GM23338 (cell line): Measurements from ENCODE around the gene TSSC4. TPM values are rescaled to one million over a fixed set of nuclear protein-coding genes. Genes with fewer than 3 reads are reported as not detected.

ENCODE experiments used
- ATAC-seq: fragments of 200-7000 bp; cut with Tn5 transposase; 3 replicates; pipeline ENCODE4 v1.9.1; 2020
- DNase-seq: peaks from one replicate; pipeline ENCODE4 v3.0.0-alpha.2; 2015; ENCODE audit warnings: low spot score
- H2AFZ ChIP-seq: fragments of 200-600 bp; sonication (generic); 2 replicates; pipeline ENCODE4 v1.8.0; 2016; ENCODE audit warnings: antibody characterized with exemption, mild to moderate bottlenecking, moderate library complexity
- H3F3A ChIP-seq: fragments of 200-600 bp; sonication (generic); replicated peaks from 2 replicates; pipeline ENCODE4 v1.8.0; 2017; ENCODE audit warnings: antibody characterized with exemption, mixed run types, low read depth
- H3K27ac ChIP-seq: fragments of 200-600 bp; sonication (generic); 2 replicates; pipeline ENCODE4 v1.6.1; 2016; ENCODE audit warnings: low read depth
- H3K27me3 ChIP-seq: fragments of 200-600 bp; sonication (generic); 2 replicates; pipeline ENCODE4 v1.8.0; 2016; ENCODE audit warnings: mild to moderate bottlenecking, mixed run types, moderate library complexity; ENCODE audit not compliant: insufficient read depth
- H3K36me3 ChIP-seq: fragments of 200-600 bp; sonication (generic); 2 replicates; pipeline ENCODE4 v1.8.0; 2016; ENCODE audit warnings: mild to moderate bottlenecking; ENCODE audit not compliant: insufficient read depth
- H3K4me1 ChIP-seq: fragments of 200-600 bp; sonication (generic); 2 replicates; pipeline ENCODE4 v1.8.0; 2016; ENCODE audit warnings: mild to moderate bottlenecking, moderate library complexity; ENCODE audit not compliant: insufficient read depth
- H3K4me2 ChIP-seq: fragments of 200-600 bp; sonication (generic); 2 replicates; pipeline ENCODE4 v1.7.1; 2017; ENCODE audit warnings: mixed run types
- H3K4me3 ChIP-seq: fragments of 200-600 bp; sonication (generic); 2 replicates; pipeline ENCODE4 v1.6.1; 2016; ENCODE audit warnings: mixed run types
- H3K79me2 ChIP-seq: fragments of 200-600 bp; sonication (generic); replicated peaks from 2 replicates; pipeline ENCODE4 v1.8.0; 2017; ENCODE audit warnings: mild to moderate bottlenecking; ENCODE audit not compliant: insufficient read depth
- H3K9me2 ChIP-seq: fragments of 200-600 bp; sonication (generic); 2 replicates; pipeline ENCODE4 v1.8.0; 2017; ENCODE audit not compliant: insufficient read depth
- H4K20me1 ChIP-seq: fragments of 200-600 bp; sonication (generic); replicated peaks from 2 replicates; pipeline ENCODE4 v1.8.0; 2017; ENCODE audit warnings: mild to moderate bottlenecking; ENCODE audit not compliant: insufficient read depth
- H3K27ac Mint-ChIP-seq: 2 replicates; pipeline ENCODE4 v1.8.0; 2020; ENCODE audit warnings: inconsistent platforms, mild to moderate bottlenecking, moderate library complexity, mixed read lengths
- H3K27me3 Mint-ChIP-seq: 3 replicates; pipeline ENCODE4 v1.8.0; 2022; ENCODE audit warnings: low read depth, mild to moderate bottlenecking, moderate library complexity, mixed read lengths, inconsistent platforms; ENCODE audit not compliant: insufficient read depth, poor library complexity
- H3K36me3 Mint-ChIP-seq: 3 replicates; pipeline ENCODE4 v1.8.0; 2021; ENCODE audit warnings: low read depth, mild to moderate bottlenecking, inconsistent platforms, moderate library complexity, mixed read lengths
- H3K4me1 Mint-ChIP-seq: 3 replicates; pipeline ENCODE4 v1.8.0; 2020; ENCODE audit warnings: mild to moderate bottlenecking, inconsistent platforms, mixed read lengths
- H3K4me3 Mint-ChIP-seq: 3 replicates; pipeline ENCODE4 v1.8.0; 2021; ENCODE audit warnings: moderate library complexity, mild to moderate bottlenecking, inconsistent platforms, mixed read lengths
- H3K9me3 Mint-ChIP-seq: 3 replicates; pipeline ENCODE4 v1.8.0; 2020; ENCODE audit warnings: moderate library complexity, mild to moderate bottlenecking, inconsistent platforms, mixed read lengths
- CREB1 ChIP-seq: fragments of 250-450 bp; sonication (Bioruptor Pico); IDR thresholded peaks from 2 replicates; pipeline ENCODE4 v1.5.0; 2020; ENCODE audit warnings: low read depth, mild to moderate bottlenecking, moderate library complexity
- CTCF ChIP-seq, 2 experiments: fragments of 200-600 bp in 1 of 2; sonication (generic) in 1 of 2; conservative IDR thresholded peaks; 2 replicates each; pipeline versions ENCODE4 v1.5.1 to v1.6.1; 2016 to 2017; ENCODE audit warnings: antibody characterized with exemption in 2 of 2, low read depth in 2 of 2, mild to moderate bottlenecking in 2 of 2, moderate library complexity in 1 of 2
- ETS1 ChIP-seq: IDR thresholded peaks from 2 replicates; pipeline ENCODE4 v1.6.1; 2016; ENCODE audit warnings: antibody characterized with exemption
- EZH2 ChIP-seq: fragments of 200-600 bp; sonication (generic); IDR thresholded peaks from one replicate; pipeline ENCODE4 v1.8.0; 2017; ENCODE audit warnings: antibody characterized with exemption, mild to moderate bottlenecking, low read depth; ENCODE audit not compliant: unreplicated experiment
- EZH2phosphoT487 ChIP-seq: fragments of 200-600 bp; sonication (generic); IDR thresholded peaks from one replicate; pipeline ENCODE4 v1.8.1; 2018; ENCODE audit warnings: antibody characterized with exemption; ENCODE audit not compliant: unreplicated experiment
- JUNB ChIP-seq: IDR thresholded peaks from one replicate; pipeline ENCODE4 v1.6.1; 2016; ENCODE audit warnings: antibody characterized with exemption; ENCODE audit not compliant: unreplicated experiment
- NANOG ChIP-seq: IDR thresholded peaks from 2 replicates; pipeline ENCODE4 v1.6.1; 2016; ENCODE audit warnings: antibody characterized with exemption, borderline replicate concordance
- POLR2AphosphoS5 ChIP-seq: IDR thresholded peaks from 2 replicates; pipeline ENCODE4 v1.6.1; 2016; ENCODE audit warnings: antibody characterized with exemption, low read depth
- STAT1 ChIP-seq: IDR thresholded peaks from one replicate; pipeline ENCODE4 v1.6.1; 2016; ENCODE audit warnings: antibody characterized with exemption; ENCODE audit not compliant: unreplicated experiment
- ZNF114 ChIP-seq: fragments of 250-450 bp; sonication (Bioruptor Pico); IDR thresholded peaks from 2 replicates; pipeline ENCODE4 v1.5.0; 2020; ENCODE audit warnings: mild to moderate bottlenecking, moderate library complexity
- ZNF331 ChIP-seq: fragments of 250-450 bp; sonication (Bioruptor Pico); IDR thresholded peaks from 2 replicates; pipeline ENCODE4 v1.5.0; 2020; ENCODE audit warnings: low read depth, mild to moderate bottlenecking, moderate library complexity
- polyA plus RNA-seq: library from polyadenylated mRNA; unstranded; fragments of >200 nt; fragmentation: Nextera tagmentation; extraction: Ambion mirVana; gene quantifications from 2 replicates; pipeline ENCODE4 v1.2.1, GENCODE V29; 2016
- total RNA-seq: library from RNA; depleted of rRNA; stranded (reverse); fragments of >200 nt; shearing (Covaris generic); gene quantifications from 2 replicates; pipeline ENCODE4 v1.2.3, GENCODE V29; 2014

Gene TSSC4
- total and polyA plus RNA-seq, 2 experiments from 2014 or later: 27.5 to 44.3 TPM

- TF ChIP-seq ZNF331 (no peak), CTCF (conservative IDR thresholded peaks at IDR 0.05; ENCODE audit: low read depth in 2 of 2) (no peak), CREB1 (CRISPR knock-in tag) (no peak), ZNF114 (CRISPR knock-in tag) (no peak), EZH2 (no peak), JUNB (no peak), POLR2AphosphoS5 (no peak)
Observed at GRCh38 chr11:2423157-2424025, 22.8 kb downstream of the TSSC4 start (continued).

- Histone ChIP-seq H3K4me1 (no peaks in the 10 kb centered on the region; the same call in 1 of the 2 replicates), H3K27me3 (no peaks in the 10 kb centered on the region), H3F3A (no peaks in the 10 kb centered on the region), H3K4me2 (no peak overlapping the region), H3K79me2 (no peaks in the 10 kb centered on the region), H3K27ac (no peak overlapping the region), H3K36me3 (no peaks in the 10 kb centered on the region), H3K9me2 (0 out of 2 replicates have a peak, but pooled peaks cover 5% of the 10 kb centered on the region), H4K20me1 (no peaks in the 10 kb centered on the region), H2AFZ (no peak overlapping the region), H3K4me3 (no peak overlapping the region)
- H3K4me3 Mint-ChIP-seq: no peak overlapping the region
- H3K9me3 Mint-ChIP-seq: peaks cover 3% of the 10 kb centered on the region; the same call in 1 of the 3 replicates
- no peaks in the 10 kb centered on the region for H3K4me1 Mint-ChIP-seq
- H3K36me3 Mint-ChIP-seq: no peaks in the 10 kb centered on the region
- no peak for ATAC-seq
- no peak for DNase-seq
- no peak overlapping the region for H3K27ac Mint-ChIP-seq
- H3K27me3 Mint-ChIP-seq: peaks cover 5% of the 10 kb centered on the region
- TF ChIP-seq POLR2AphosphoS5 (no peak), JUNB (no peak), CREB1 (CRISPR knock-in tag) (no peak), EZH2 (no peak), ZNF331 (no peak), NANOG (no peak), STAT1 (no peak), ZNF114 (CRISPR knock-in tag) (no peak), EZH2phosphoT487 (no peak), CTCF (conservative IDR thresholded peaks at IDR 0.05; ENCODE audit: low read depth in 2 of 2) (no peak), ETS1 (no peak)
Observed at GRCh38 chr11:2424811-2425495, 24.4 kb downstream of the TSSC4 start.
